Measurements from ENCODE around the gene SYNC. TPM values are rescaled to one million over a fixed set of nuclear protein-coding genes. Genes with fewer than 3 reads are reported as not detected.

SYNC gene
- total RNA-seq, 4 donors from 2014 or later, result 10.2 to 31.2 (median 23.7) TPM

DNA sequence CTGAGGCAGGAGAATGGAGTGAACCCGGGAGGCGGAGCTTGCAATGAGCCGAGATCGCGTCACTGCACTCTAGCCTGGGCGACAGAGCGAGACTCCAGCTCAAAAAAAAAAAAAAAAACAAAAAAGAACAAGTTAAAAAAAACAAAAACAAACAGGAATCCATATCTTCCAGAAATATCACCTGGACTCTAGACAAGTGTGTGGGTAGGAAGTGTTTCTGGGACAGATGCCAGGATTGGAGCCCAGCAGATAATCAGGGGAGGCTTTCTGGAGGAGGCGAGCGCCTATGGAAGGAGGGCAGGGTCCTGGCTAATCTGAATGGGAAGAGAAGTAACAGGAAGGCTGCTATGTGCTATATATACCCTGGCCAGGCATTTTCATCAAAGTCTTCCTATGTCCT is 43.6 kb upstream of the SYNC start:
- no peak for DNase-seq (ENCODE audit: low spot score in 2 of 2)
- H3K27me3 ChIP-seq, result no peaks in the 10 kb centered on the region
- H3K36me3 ChIP-seq, result no peaks in the 10 kb centered on the region
- H3K9me3 ChIP-seq, result no peaks in the 10 kb centered on the region
- peaks cover 0 to 22% (median 1%) of the 10 kb centered on the region in 4 donors for H3K4me1 ChIP-seq
- no peak overlapping the region for H3K27ac ChIP-seq
- WGBS, 2 donors, result 62 to 81% methylated on average over 9 of the region's 9 CpGs
- TF ChIP-seq, protein P1, sequence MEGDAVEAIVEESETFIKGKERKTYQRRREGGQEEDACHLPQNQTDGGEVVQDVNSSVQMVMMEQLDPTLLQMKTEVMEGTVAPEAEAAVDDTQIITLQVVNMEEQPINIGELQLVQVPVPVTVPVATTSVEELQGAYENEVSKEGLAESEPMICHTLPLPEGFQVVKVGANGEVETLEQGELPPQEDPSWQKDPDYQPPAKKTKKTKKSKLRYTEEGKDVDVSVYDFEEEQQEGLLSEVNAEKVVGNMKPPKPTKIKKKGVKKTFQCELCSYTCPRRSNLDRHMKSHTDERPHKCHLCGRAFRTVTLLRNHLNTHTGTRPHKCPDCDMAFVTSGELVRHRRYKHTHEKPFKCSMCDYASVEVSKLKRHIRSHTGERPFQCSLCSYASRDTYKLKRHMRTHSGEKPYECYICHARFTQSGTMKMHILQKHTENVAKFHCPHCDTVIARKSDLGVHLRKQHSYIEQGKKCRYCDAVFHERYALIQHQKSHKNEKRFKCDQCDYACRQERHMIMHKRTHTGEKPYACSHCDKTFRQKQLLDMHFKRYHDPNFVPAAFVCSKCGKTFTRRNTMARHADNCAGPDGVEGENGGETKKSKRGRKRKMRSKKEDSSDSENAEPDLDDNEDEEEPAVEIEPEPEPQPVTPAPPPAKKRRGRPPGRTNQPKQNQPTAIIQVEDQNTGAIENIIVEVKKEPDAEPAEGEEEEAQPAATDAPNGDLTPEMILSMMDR (IDR thresholded peaks at IDR 0.05), result no peak
- no peak for TF ChIP-seq POLR2A (IDR thresholded peaks at IDR 0.05)
- no peak for TF ChIP-seq EP300 (IDR thresholded peaks at IDR 0.05)
- no peak overlapping the region for H3K4me3 ChIP-seq

DNA sequence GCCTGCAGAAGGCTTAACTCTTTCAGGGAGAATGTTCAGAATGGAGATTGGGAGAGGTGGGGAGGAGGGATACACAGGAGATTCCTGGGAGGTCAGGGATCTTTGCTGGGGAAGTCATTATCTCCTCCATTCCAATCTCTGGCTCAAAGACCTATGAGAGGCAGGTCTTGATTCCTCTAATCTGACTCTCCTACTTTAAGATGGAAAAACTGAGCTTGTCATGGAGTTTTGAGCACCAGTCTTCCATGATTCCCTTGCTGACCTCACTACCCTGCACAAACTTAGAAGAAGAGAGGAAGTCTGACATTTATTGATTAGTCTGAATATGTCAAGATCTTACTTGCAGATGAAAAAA is 41.5 kb upstream of the SYNC start:
- peaks cover 0 to 28% (median 3%) of the 10 kb centered on the region in 4 donors for H3K4me1 ChIP-seq
- H3K36me3 ChIP-seq, result no peaks in the 10 kb centered on the region
- no peak overlapping the region for H3K4me3 ChIP-seq
- no peaks in the 10 kb centered on the region for H3K9me3 ChIP-seq
- H3K27me3 ChIP-seq, result no peaks in the 10 kb centered on the region
- no peak overlapping the region for H3K27ac ChIP-seq
- DNase-seq (ENCODE audit: low spot score in 2 of 2), result no peak
- TF ChIP-seq, protein P1 (IDR thresholded peaks at IDR 0.05), result no peak
- TF ChIP-seq POLR2A (IDR thresholded peaks at IDR 0.05) (no peak), EP300 (IDR thresholded peaks at IDR 0.05) (no peak)

DNA sequence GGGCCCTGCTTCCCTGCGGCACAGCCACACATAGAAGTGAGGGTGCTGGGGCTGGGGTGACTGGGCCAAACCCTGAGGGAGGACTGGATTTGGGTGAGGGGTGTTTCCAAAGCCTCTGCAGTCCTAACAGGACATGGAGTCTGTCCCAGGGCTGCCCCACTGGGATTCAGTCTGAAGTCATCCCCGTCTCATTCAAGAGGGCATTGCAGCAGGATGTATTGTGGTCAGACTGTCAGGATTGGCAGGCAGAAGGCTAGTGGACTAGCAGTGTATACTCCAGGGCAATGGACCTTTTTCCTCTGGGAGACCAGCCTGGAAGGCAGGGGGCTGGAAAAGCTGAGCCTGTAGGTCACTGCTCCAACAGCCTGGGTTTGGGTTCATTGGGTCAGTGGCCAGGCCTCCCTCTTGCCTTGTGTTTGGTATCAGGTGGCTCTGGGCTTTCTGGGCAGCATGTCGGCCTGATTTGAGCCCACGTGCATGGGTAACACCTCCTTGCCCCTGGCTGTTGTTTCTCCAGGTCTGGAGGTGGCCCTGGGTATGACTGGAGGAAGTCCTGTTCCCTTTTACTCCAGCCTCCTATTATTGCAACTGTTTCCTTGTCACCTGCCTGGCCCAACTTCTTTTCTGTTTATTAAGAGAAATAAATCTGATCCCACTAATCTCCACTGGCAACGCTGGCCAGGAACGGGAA is 41.0 kb upstream of the SYNC start:
- DNase-seq (ENCODE audit: low spot score in 2 of 2), result no peak
- WGBS, 2 donors, result 11 to 39% methylated on average over 4 to 5 of the region's 6 CpGs
- TF ChIP-seq EP300 (IDR thresholded peaks at IDR 0.05), result no peak
- TF ChIP-seq, protein P1 (IDR thresholded peaks at IDR 0.05), result no peak
- TF ChIP-seq POLR2A (IDR thresholded peaks at IDR 0.05), result no peak

DNA sequence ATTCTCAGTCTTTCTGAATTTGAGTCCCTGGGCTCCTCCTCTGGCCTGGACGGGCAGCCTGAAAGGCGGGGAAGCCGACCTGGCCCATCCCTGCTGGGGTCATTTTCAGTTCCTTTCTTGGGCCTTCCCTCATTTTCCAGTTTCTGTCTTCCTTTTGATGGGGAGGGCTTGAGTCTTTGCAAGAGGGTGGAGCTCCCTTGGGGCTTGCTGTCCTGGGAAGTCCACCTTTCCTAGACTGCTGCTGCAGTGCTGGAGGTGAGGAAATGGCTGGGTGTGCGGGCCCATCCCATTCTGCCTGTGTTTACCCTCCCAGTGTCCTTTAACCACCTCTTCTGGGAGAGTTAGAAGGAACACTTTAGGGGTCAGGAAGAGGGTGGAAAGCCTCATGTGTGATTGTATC is 40.4 kb upstream of the SYNC start:
- H3K4me3 ChIP-seq, result peak overlapping the region in 3 of 4 donors; percentile 64 to 84 (median 71)
- H3K27me3 ChIP-seq, result no peaks in the 10 kb centered on the region
- H3K9me3 ChIP-seq, result no peaks in the 10 kb centered on the region
- 59 to 70% methylated on average over 4 of the region's 4 CpGs for WGBS, 2 donors
- H3K4me1 ChIP-seq, result peaks cover 0 to 28% (median 3%) of the 10 kb centered on the region in 4 donors
- H3K27ac ChIP-seq, result peak overlapping the region in 3 of 4 donors; percentile 86 to 89 (median 89)
- H3K36me3 ChIP-seq, result no peaks in the 10 kb centered on the region
- TF ChIP-seq POLR2A (IDR thresholded peaks at IDR 0.05), result no peak
- TF ChIP-seq, protein P1 (IDR thresholded peaks at IDR 0.05), result no peak
- no peak for TF ChIP-seq EP300 (IDR thresholded peaks at IDR 0.05)
- DNase-seq (ENCODE audit: low spot score in 2 of 2), result no peak

More for the DNA sequence above, 41.0 kb upstream of the SYNC start:
- no peaks in the 10 kb centered on the region for H3K9me3 ChIP-seq
- no peak overlapping the region for H3K4me3 ChIP-seq
- H3K36me3 ChIP-seq, result no peaks in the 10 kb centered on the region
- no peaks in the 10 kb centered on the region for H3K27me3 ChIP-seq
- peaks cover 0 to 28% (median 3%) of the 10 kb centered on the region in 4 donors for H3K4me1 ChIP-seq
- H3K27ac ChIP-seq, result peak overlapping the region in 3 of 4 donors; percentile 86 to 89 (median 89)

DNA sequence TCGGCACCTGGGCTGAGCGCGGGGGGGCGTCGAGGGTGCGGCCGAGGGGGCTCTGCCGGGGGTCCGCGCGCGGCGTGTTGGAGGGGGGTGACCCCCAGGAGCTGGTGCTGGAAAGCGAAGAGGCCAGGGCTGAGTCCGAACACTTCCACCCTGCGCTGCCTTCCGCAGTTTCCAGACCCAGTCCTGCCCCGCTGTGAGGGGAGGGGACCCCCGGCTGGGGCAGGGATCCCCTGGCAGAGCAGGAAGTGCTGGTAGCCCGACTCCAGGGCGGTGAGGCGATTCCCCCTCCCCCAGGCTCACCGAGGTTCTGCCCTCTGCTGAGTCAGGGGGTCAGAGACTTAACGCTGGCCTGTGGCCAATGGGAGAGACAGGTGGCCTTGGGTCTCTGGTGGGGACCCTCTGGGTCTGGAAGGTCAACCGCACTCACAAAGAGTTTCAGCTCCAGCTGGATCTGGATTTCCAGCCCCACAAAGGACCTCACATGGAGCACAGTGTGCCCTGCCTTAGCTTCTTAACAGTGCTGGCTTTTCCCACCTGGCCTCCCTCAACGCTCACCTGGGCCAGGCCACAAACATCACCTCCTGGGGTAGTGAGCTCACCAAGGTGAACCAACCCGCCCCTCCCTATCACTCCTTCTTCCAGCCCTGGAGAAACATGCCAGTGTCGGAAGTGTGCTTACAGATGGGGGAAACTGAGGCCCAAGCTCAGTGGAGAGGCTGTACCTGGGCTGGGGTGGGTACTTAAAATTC is 39.8 kb upstream of the SYNC start:
- Histone ChIP-seq H3K27ac (peak overlapping the region; percentile 67 to 89 (median 88)), H3K9me3 (no peaks in the 10 kb centered on the region), H3K27me3 (no peaks in the 10 kb centered on the region), H3K36me3 (no peaks in the 10 kb centered on the region), H3K4me1 (peaks cover 0 to 28% (median 3%) of the 10 kb centered on the region in 4 donors), H3K4me3 (peak overlapping the region; percentile 51 to 84 (median 68))
- 20 to 21% methylated on average over 26 to 28 of the region's 28 CpGs for WGBS, 2 donors
- no peak for DNase-seq (ENCODE audit: low spot score in 2 of 2)
- TF ChIP-seq EP300 (IDR thresholded peaks at IDR 0.05), result no peak
- TF ChIP-seq, protein P1 (IDR thresholded peaks at IDR 0.05), result no peak
- no peak for TF ChIP-seq POLR2A (IDR thresholded peaks at IDR 0.05)

All from tibial nerve (tissue), 4 donors.